Hepatocyte (in vitro differentiated cells): ENCODE data around the gene TMEM116. TPM values are rescaled to one million over a fixed set of nuclear protein-coding genes. Genes with fewer than 3 reads are reported as not detected.

ENCODE experiments used
- DNase-seq: peaks from one replicate; pipeline ENCODE4 v3.0.0-alpha.2; 2016; ENCODE audit warnings: low spot score
- H2AFZ ChIP-seq: fragments of 200-600 bp; sonication (generic); 2 replicates; pipeline ENCODE4 v1.6.0; 2016; ENCODE audit warnings: antibody characterized with exemption, mild to moderate bottlenecking
- H3K27ac ChIP-seq: fragments of 200-600 bp; sonication (generic); 2 replicates; pipeline ENCODE4 v1.5.1; 2016; ENCODE audit warnings: mild to moderate bottlenecking
- H3K27me3 ChIP-seq: fragments of 200-600 bp; sonication (generic); 2 replicates; pipeline ENCODE4 v1.6.1; 2016
- H3K36me3 ChIP-seq: fragments of 200-600 bp; sonication (generic); replicated peaks from 2 replicates; pipeline ENCODE4 v1.5.1; 2016; ENCODE audit warnings: low read depth; ENCODE audit not compliant: insufficient read depth
- H3K4me1 ChIP-seq: fragments of 200-600 bp; sonication (generic); 2 replicates; pipeline ENCODE4 v1.5.1; 2016; ENCODE audit warnings: mild to moderate bottlenecking, moderate library complexity; ENCODE audit not compliant: insufficient read depth
- H3K4me2 ChIP-seq: fragments of 200-600 bp; sonication (generic); 2 replicates; pipeline ENCODE4 v1.6.0; 2016
- H3K4me3 ChIP-seq: fragments of 200-600 bp; sonication (generic); 2 replicates; pipeline ENCODE4 v1.5.1; 2016; ENCODE audit warnings: mild to moderate bottlenecking
- H3K79me2 ChIP-seq: fragments of 200-600 bp; sonication (generic); 2 replicates; pipeline ENCODE4 v1.6.0; 2017; ENCODE audit warnings: mild to moderate bottlenecking
- H3K9me2 ChIP-seq: fragments of 200-600 bp; sonication (generic); replicated peaks from 2 replicates; pipeline ENCODE4 v1.6.0; 2017; ENCODE audit warnings: mild to moderate bottlenecking; ENCODE audit not compliant: insufficient read depth
- H3K9me3 ChIP-seq: fragments of 200-600 bp; sonication (generic); 2 replicates; pipeline ENCODE4 v1.5.1; 2016; ENCODE audit warnings: low read depth, mild to moderate bottlenecking
- H4K20me1 ChIP-seq: fragments of 200-600 bp; sonication (generic); 2 replicates; pipeline ENCODE4 v1.6.0; 2016; ENCODE audit warnings: mild to moderate bottlenecking; ENCODE audit not compliant: insufficient read depth, poor library complexity, severe bottlenecking
- EZH2 ChIP-seq: fragments of 200-600 bp; sonication (generic); IDR thresholded peaks from 2 replicates; pipeline ENCODE4 v1.6.1; 2016; ENCODE audit warnings: antibody characterized with exemption, mild to moderate bottlenecking, borderline replicate concordance
- EZH2phosphoT487 ChIP-seq: fragments of 200-600 bp; sonication (generic); IDR thresholded peaks from one replicate; pipeline ENCODE4 v1.6.1; 2018; ENCODE audit warnings: antibody characterized with exemption, mild to moderate bottlenecking, low read depth, moderate library complexity; ENCODE audit not compliant: unreplicated experiment, severe bottlenecking
- WGBS: methylation state at CpG from one replicate; pipeline ENCODE4 v1.1.6; 2016; ENCODE audit warnings: low lambda C conversion rate; ENCODE audit errors: missing lambda C conversion rate; 5-methylcytosine and 5-hydroxymethylcytosine counted together
- polyA plus RNA-seq: library from polyadenylated mRNA; unstranded; fragments of >200 nt; fragmentation: Nextera tagmentation; extraction: Ambion mirVana; gene quantifications from 2 replicates; pipeline ENCODE4 v1.2.1, GENCODE V29; 2016
- total RNA-seq: library from RNA; depleted of rRNA; stranded (reverse); fragments of >200 nt; gene quantifications from 2 replicates; pipeline ENCODE4 v1.2.3, GENCODE V29; 2014
- TF ChIP-seq, protein P1 (sequence below): fragments of 200-600 bp; sonication (generic); IDR thresholded peaks from 2 replicates; pipeline ENCODE4 v1.5.1; 2016; ENCODE audit warnings: antibody characterized with exemption, mild to moderate bottlenecking; ENCODE audit not compliant: poor library complexity

Gene TMEM116
- total and polyA plus RNA-seq, 2 experiments from 2014 or later: 11.2 to 13.1 TPM

DNA sequence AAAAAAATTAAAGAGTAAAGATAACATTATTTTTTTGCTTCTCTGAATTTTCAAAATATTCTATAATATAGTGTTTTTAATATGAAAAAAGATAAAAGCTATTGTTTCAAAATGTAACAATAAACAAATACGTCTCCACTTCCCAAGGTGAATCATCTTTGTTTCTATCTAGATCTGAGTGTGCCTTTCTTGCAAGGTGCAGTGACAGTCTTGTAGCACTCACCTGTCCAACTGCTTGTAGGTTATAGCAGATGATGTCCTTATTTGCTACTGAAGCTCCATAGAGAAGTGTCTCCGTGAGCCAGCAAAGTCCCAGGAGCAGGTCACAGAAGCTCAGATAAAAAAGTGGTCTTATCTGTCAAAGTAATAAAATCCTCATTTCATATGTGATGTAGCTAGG lies 21.4 kb downstream of the TMEM116 start:
- H3K27me3 ChIP-seq: no peaks in the 10 kb centered on the region
- TF ChIP-seq, protein P1, sequence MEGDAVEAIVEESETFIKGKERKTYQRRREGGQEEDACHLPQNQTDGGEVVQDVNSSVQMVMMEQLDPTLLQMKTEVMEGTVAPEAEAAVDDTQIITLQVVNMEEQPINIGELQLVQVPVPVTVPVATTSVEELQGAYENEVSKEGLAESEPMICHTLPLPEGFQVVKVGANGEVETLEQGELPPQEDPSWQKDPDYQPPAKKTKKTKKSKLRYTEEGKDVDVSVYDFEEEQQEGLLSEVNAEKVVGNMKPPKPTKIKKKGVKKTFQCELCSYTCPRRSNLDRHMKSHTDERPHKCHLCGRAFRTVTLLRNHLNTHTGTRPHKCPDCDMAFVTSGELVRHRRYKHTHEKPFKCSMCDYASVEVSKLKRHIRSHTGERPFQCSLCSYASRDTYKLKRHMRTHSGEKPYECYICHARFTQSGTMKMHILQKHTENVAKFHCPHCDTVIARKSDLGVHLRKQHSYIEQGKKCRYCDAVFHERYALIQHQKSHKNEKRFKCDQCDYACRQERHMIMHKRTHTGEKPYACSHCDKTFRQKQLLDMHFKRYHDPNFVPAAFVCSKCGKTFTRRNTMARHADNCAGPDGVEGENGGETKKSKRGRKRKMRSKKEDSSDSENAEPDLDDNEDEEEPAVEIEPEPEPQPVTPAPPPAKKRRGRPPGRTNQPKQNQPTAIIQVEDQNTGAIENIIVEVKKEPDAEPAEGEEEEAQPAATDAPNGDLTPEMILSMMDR: no peak
- TF ChIP-seq EZH2phosphoT487: no peak
- no peak for TF ChIP-seq EZH2
- H3K36me3 ChIP-seq: no peaks in the 10 kb centered on the region
- no peaks in the 10 kb centered on the region for H3K79me2 ChIP-seq
- no peaks in the 10 kb centered on the region for H3K9me3 ChIP-seq
- H3K4me1 ChIP-seq: no peaks in the 10 kb centered on the region
- no peak overlapping the region for H3K4me2 ChIP-seq
- H3K9me2 ChIP-seq: no peaks in the 10 kb centered on the region
- H2AFZ ChIP-seq: no peak overlapping the region
- H3K27ac ChIP-seq: no peak overlapping the region
- no peak overlapping the region for H3K4me3 ChIP-seq
- 79% methylated on average over 2 of the region's 2 CpGs for WGBS
- no peaks in the 10 kb centered on the region for H4K20me1 ChIP-seq
- DNase-seq: no peak

DNA sequence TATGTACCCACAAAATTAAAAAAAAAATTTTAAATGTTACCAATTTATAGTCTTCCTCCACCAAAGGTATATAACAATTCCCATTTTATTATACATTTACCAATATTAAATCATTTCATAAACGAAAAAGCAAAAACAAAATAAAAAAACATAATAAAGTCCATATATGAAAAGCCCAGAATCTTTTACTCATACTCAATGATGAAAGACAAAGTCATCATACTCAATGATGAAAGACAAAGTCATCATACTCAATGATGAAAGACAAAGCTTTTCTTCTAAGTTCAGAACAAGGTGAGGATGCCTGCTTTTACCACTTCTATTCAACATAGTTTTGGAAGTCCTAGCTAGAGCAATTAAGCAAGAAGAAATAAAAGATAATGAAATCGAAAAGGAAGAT lies 28.1 kb downstream of the TMEM116 start:
- Histone ChIP-seq H2AFZ (no peak overlapping the region), H3K27me3 (no peaks in the 10 kb centered on the region), H4K20me1 (no peaks in the 10 kb centered on the region), H3K4me2 (no peak overlapping the region), H3K36me3 (no peaks in the 10 kb centered on the region), H3K27ac (no peak overlapping the region), H3K9me3 (no peaks in the 10 kb centered on the region), H3K79me2 (no peaks in the 10 kb centered on the region), H3K4me3 (no peak overlapping the region), H3K4me1 (no peaks in the 10 kb centered on the region), H3K9me2 (no peaks in the 10 kb centered on the region)
- no peak for DNase-seq
- TF ChIP-seq EZH2phosphoT487: no peak
- WGBS: 90% methylated on average over 2 of the region's 2 CpGs

DNA sequence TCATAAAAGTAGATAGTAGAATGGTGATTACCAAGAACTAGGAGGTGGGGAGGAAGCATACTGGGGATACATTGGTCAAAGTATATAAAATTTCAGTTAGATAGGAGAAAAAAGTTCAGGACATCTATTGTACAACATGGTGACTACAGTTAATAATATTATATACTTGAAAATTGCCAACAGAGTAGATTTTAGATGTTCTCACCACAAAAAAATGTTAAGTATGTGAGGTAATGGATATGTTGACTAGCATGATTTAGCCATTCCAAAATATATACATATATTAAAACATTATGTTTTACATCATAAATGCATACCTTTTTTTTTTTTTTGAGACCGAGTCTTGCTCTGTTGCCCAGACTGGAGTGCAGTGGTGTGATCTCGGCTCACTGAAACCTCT lies 31.0 kb downstream of the TMEM116 start:
- no peaks in the 10 kb centered on the region for H3K4me1 ChIP-seq
- WGBS: 95% methylated on average over 2 of the region's 2 CpGs
- no peak overlapping the region for H3K27ac ChIP-seq
- no peaks in the 10 kb centered on the region for H3K9me3 ChIP-seq
- TF ChIP-seq, protein P1: no peak
- no peak for TF ChIP-seq EZH2phosphoT487
- no peak for TF ChIP-seq EZH2
- H2AFZ ChIP-seq: no peak overlapping the region
- H3K4me2 ChIP-seq: no peak overlapping the region
- DNase-seq: no peak
- no peaks in the 10 kb centered on the region for H4K20me1 ChIP-seq
- H3K27me3 ChIP-seq: no peaks in the 10 kb centered on the region
- no peaks in the 10 kb centered on the region for H3K9me2 ChIP-seq
- no peak overlapping the region for H3K4me3 ChIP-seq
- no peaks in the 10 kb centered on the region for H3K36me3 ChIP-seq
- H3K79me2 ChIP-seq: no peaks in the 10 kb centered on the region

DNA sequence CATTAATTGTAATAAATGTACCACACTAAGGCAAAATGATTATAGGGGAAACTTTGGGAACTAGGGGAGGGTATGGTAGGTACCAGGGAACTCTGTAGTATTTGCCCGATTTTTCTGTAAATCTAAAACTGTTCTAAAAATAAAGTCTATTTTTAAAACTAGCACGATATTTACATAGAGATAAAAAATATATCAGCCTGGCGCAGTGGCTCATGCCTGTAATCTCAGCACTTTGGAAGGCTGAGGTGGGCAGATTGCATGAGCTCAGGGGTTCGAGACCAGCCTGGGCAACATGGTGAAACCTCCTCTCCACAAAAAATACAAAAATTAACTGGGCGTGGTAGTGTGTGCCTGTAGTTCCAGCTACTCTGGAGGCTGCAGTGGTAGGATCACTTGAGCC lies 32.4 kb downstream of the TMEM116 start:
- TF ChIP-seq EZH2phosphoT487: no peak
- TF ChIP-seq, protein P1: no peak
- TF ChIP-seq EZH2: no peak
- no peaks in the 10 kb centered on the region for H3K9me2 ChIP-seq
- H2AFZ ChIP-seq: no peak overlapping the region
- H3K4me2 ChIP-seq: no peak overlapping the region
- no peaks in the 10 kb centered on the region for H3K9me3 ChIP-seq
- 94% methylated on average over 5 of the region's 5 CpGs for WGBS
- no peaks in the 10 kb centered on the region for H3K27me3 ChIP-seq
- H3K79me2 ChIP-seq: no peaks in the 10 kb centered on the region
- no peak overlapping the region for H3K4me3 ChIP-seq
- H3K4me1 ChIP-seq: no peaks in the 10 kb centered on the region
- no peak overlapping the region for H3K27ac ChIP-seq
- H4K20me1 ChIP-seq: no peaks in the 10 kb centered on the region
- H3K36me3 ChIP-seq: no peaks in the 10 kb centered on the region
- DNase-seq: no peak
